Sigmoid colon (tissue), 7 donors: ENCODE results near the gene CHD5. TPM values are rescaled to one million over a fixed set of nuclear protein-coding genes. Genes with fewer than 3 reads are reported as not detected.

Experiments
- DNase-seq: peaks from one replicate; pipeline ENCODE4 v3.0.0-alpha.2; 2019
- H3K27ac ChIP-seq, 4 donors: fragments of 200-600 bp; sonication (generic); one replicate each; pipeline ENCODE4 v1.5.1; 2016 to 2019; ENCODE audit warnings: mild to moderate bottlenecking in 1 of 4
- H3K27me3 ChIP-seq, 3 donors: fragments of 200-600 bp; sonication (generic); one replicate each; pipeline ENCODE4 v1.5.1; 2019; ENCODE audit warnings: mild to moderate bottlenecking in 1 of 3
- H3K36me3 ChIP-seq, 4 donors: fragments of 200-600 bp; sonication (generic); one replicate each; pipeline ENCODE4 v1.5.1; 2016 to 2019
- H3K4me1 ChIP-seq, 4 donors: fragments of 200-600 bp; sonication (generic); one replicate each; pipeline ENCODE4 v1.5.1; 2017 to 2019
- H3K4me3 ChIP-seq, 4 donors: fragments of 200-600 bp; sonication (generic); one replicate each; pipeline ENCODE4 v1.5.1; 2017 to 2019; ENCODE audit warnings: mild to moderate bottlenecking in 2 of 4, moderate library complexity in 1 of 4
- H3K9me3 ChIP-seq, 4 donors: fragments of 200-600 bp in 3 of 4; sonication (generic) in 3 of 4; one replicate each; pipeline versions ENCODE4 v1.5.1 to v1.6.1; 2013 to 2019
- EP300 ChIP-seq, 4 donors: sonication (generic); formaldehyde crosslinking; IDR thresholded peaks; one replicate each; pipeline ENCODE4 v1.6.1; 2017; ENCODE audit warnings: antibody characterized with exemption in 4 of 4
- POLR2A ChIP-seq, 2 donors: fragments of 450-650 bp; IDR thresholded peaks; one replicate each; pipeline ENCODE4 v1.6.1; 2016; ENCODE audit warnings: antibody characterized with exemption in 2 of 2, mild to moderate bottlenecking in 2 of 2, moderate library complexity in 2 of 2
- POLR2AphosphoS5 ChIP-seq, 4 donors: sonication (generic); formaldehyde crosslinking; IDR thresholded peaks; one replicate each; pipeline ENCODE4 v1.6.1; 2017; ENCODE audit warnings: antibody characterized with exemption in 4 of 4
- WGBS, 2 donors: extraction: QIAGEN DNeasy Blood & Tissue Kit; methylation state at CpG; one replicate each; pipeline ENCODE4 v1.1.7; 2013; 5-methylcytosine and 5-hydroxymethylcytosine counted together
- intact Hi-C: fragments of 100-400 bp; cut with DNase I; formaldehyde crosslinking; loops from one replicate; pipeline ENCODE4 v1.15.1; 2023
- polyA plus RNA-seq, 3 donors: library from polyadenylated mRNA; stranded (reverse); fragments of 200-250 nt; gene quantifications; one replicate each; pipeline ENCODE4 v1.2.3, GENCODE V29; 2013
- total RNA-seq, 4 donors: library from RNA; depleted of rRNA; stranded (reverse); fragments of >200 nt; gene quantifications; one replicate each; pipeline ENCODE4 v1.1.0, GENCODE V29; 2016
- TF ChIP-seq, protein P1 (sequence below), 4 experiments: fragments of 450-650 bp in 3 of 4; fragments of 200-600 bp in 1 of 4; IDR thresholded peaks; one replicate each; pipeline ENCODE4 v1.5.1; 2016 to 2019; ENCODE audit warnings: antibody characterized with exemption in 4 of 4, mild to moderate bottlenecking in 3 of 4, moderate library complexity in 2 of 4
- donor health status: healthy with polysubstance abuse.
- donor health status: Bipolar disorder and iron deficiency.
- donor health status: healthy.

The CHD5 gene
- total and polyA plus RNA-seq, 7 donors = 0.49 to 2.8 (median 1.4) TPM; not detected in 2

DNA sequence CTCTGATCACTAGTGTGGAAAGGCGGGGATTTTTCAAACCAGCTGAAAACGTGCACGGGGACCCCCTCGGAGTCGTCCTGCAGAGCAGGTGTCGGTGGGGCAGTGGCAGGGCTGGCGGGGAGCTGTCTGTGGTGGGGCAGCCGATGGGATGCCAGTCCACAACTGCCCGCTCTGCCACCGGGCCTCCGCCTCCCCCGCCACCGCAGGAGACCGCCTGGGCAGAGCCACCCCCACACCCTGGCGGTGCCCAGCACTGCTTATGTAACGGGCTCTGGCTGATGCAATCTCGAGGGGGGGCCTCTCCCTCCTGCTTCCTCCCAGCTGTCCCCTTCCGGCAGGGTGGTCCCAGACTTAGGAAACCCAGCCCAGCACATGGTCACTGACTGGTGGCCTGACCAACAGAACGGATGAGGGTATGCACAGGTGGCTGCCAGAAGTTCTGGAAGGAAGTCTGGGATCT lies 9.3 kb downstream of the CHD5 start:
- no peak for DNase-seq
- 51 to 63% methylated on average over 19 of the region's 19 CpGs for WGBS, 2 donors
- no peaks in the 10 kb centered on the region for H3K9me3 ChIP-seq
- no peaks in the 10 kb centered on the region for H3K4me1 ChIP-seq
- H3K4me3 ChIP-seq = no peak overlapping the region
- TF ChIP-seq, protein P1, sequence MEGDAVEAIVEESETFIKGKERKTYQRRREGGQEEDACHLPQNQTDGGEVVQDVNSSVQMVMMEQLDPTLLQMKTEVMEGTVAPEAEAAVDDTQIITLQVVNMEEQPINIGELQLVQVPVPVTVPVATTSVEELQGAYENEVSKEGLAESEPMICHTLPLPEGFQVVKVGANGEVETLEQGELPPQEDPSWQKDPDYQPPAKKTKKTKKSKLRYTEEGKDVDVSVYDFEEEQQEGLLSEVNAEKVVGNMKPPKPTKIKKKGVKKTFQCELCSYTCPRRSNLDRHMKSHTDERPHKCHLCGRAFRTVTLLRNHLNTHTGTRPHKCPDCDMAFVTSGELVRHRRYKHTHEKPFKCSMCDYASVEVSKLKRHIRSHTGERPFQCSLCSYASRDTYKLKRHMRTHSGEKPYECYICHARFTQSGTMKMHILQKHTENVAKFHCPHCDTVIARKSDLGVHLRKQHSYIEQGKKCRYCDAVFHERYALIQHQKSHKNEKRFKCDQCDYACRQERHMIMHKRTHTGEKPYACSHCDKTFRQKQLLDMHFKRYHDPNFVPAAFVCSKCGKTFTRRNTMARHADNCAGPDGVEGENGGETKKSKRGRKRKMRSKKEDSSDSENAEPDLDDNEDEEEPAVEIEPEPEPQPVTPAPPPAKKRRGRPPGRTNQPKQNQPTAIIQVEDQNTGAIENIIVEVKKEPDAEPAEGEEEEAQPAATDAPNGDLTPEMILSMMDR (IDR thresholded peaks at IDR 0.05) = no peak
- TF ChIP-seq POLR2A (IDR thresholded peaks at IDR 0.05) = no peak
- no peak for TF ChIP-seq EP300 (IDR thresholded peaks at IDR 0.05)
- no peak for TF ChIP-seq POLR2AphosphoS5 (IDR thresholded peaks at IDR 0.05)
- no peak overlapping the region for H3K27ac ChIP-seq
- H3K27me3 ChIP-seq = peaks cover 0 to 65% (median 18%) of the 10 kb centered on the region in 3 donors
- intact Hi-C loops = no loop called here
- no peaks in the 10 kb centered on the region for H3K36me3 ChIP-seq

DNA sequence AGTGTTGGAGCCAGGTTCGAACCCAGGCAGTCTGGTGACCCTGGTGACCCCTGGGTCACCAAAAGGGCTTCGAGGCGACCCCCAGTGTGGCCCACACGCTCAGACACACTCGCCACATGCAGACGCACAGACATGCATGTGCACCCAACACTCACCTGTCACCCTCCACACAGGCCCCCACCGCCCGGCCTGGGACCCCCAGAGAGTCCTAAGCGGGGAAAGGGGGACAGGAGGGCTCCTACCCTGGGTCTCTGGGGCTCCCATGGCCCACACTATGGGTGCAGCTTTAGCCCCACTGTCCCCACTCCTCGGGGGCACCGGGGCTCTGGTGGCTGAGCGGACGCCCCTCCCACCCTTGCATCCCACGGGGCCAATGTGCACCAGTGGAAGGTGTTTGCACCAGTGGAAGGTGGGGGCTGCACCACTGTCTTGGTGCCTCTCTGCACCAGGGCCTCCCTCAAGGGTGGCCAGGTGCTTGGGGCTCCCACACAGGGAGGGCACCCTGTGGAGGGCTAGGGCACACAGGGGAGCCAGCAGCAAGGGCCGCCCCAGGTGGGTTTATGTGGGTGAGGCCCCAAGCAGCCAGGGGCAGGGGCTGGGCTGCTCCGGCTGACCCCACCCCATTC lies 9.9 kb downstream of the CHD5 start:
- no peaks in the 10 kb centered on the region for H3K4me1 ChIP-seq
- H3K4me3 ChIP-seq = no peak overlapping the region
- intact Hi-C loops = no loop called here
- H3K9me3 ChIP-seq = no peaks in the 10 kb centered on the region
- H3K27me3 ChIP-seq = peaks cover 0 to 65% (median 15%) of the 10 kb centered on the region in 3 donors
- DNase-seq = no peak
- H3K27ac ChIP-seq = no peak overlapping the region
- no peaks in the 10 kb centered on the region for H3K36me3 ChIP-seq
- TF ChIP-seq EP300 (IDR thresholded peaks at IDR 0.05) (no peak), POLR2AphosphoS5 (IDR thresholded peaks at IDR 0.05) (no peak), POLR2A (IDR thresholded peaks at IDR 0.05) (no peak)
- TF ChIP-seq, protein P1 (IDR thresholded peaks at IDR 0.05) = no peak
- 71 to 75% methylated on average over 16 of the region's 16 CpGs for WGBS, 2 donors

DNA sequence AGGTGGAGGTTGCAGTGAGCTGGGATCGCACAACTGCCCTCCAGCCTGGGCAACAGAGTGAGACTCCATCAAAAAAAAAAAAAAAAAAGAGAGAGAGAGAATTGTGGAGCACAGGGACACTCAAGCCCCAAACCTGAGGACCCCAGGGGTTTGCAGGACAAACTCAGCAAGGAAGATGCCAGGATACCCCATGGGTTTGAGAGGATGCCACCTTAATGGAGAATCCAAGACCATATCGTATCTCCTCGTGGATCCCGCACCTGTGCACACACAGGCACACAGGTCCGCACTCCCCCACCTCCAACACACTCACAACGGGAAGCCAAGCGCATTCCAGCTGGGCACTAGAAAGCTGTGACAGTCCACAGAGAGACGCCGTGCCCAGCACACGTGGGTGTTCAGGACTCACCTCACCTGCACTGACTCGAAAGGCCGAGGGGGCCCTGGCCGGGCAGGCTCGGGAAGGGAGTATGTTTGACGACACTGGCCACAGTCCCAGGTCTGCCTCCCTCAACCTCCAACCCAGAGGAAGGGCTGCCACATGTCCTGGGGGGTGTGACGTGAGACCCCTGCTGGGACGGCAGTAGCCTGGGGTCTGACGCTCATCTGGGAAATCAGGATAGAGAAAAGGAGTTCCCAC lies 11.1 kb downstream of the CHD5 start:
- no peak overlapping the region for H3K4me3 ChIP-seq
- 60 to 77% methylated on average over 18 of the region's 18 CpGs for WGBS, 2 donors
- no peaks in the 10 kb centered on the region for H3K9me3 ChIP-seq
- intact Hi-C loops = no loop called here
- peaks cover 0 to 62% (median 15%) of the 10 kb centered on the region in 3 donors for H3K27me3 ChIP-seq
- no peak for DNase-seq
- H3K27ac ChIP-seq = no peak overlapping the region
- H3K36me3 ChIP-seq = no peaks in the 10 kb centered on the region
- no peaks in the 10 kb centered on the region for H3K4me1 ChIP-seq
- TF ChIP-seq EP300 (IDR thresholded peaks at IDR 0.05) (no peak), POLR2AphosphoS5 (IDR thresholded peaks at IDR 0.05) (no peak), POLR2A (IDR thresholded peaks at IDR 0.05) (no peak)
- TF ChIP-seq, protein P1 (IDR thresholded peaks at IDR 0.05) = no peak

DNA sequence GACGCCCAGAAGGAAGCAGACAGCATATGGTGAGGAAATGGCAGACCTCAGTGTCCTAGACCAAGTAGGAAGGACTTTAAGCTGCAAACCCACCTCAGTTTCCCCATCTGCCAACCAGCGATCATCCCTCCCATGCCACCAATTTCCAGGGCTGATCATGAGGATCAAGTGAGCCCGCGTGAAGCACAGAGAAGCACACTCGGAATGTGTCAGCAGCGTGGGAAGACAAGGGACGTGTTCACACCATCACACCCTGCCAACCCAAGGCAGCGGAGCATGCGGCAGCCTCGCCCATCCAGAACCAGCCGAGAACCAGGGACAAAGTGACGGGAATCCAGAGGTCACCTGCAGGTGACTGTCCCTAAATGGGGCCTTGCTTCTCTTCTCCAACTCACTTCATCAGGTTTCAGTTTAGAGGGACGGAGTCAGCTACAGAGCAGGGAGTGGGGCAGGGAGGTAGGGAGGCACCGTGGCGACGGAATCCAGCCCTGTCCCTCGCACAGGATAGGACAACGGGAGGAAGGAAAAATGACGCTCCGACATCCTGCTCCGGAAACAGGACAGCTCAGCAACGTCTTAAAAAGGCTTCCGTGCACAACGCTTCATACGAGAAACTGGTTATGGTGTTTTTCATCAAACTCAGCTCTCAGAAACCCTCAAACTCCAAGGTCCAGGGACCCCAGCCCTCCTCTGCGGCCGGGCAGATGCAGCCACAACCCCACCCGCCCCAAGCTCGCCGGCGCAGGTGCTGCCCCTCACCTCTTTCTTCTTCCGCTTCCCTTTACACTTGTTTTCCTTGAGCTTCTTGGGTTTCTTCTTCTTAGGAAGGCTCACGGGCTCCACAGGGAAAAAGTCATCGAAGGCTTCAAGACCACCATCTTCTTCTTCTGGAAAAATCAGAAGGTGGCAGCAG lies 12.5 kb downstream of the CHD5 start:
- TF ChIP-seq, protein P1 (IDR thresholded peaks at IDR 0.05) = no peak
- TF ChIP-seq POLR2AphosphoS5 (IDR thresholded peaks at IDR 0.05) (no peak), EP300 (IDR thresholded peaks at IDR 0.05) (no peak), POLR2A (IDR thresholded peaks at IDR 0.05) (no peak)
- H3K4me1 ChIP-seq = no peaks in the 10 kb centered on the region
- no peak overlapping the region for H3K27ac ChIP-seq
- H3K9me3 ChIP-seq = no peaks in the 10 kb centered on the region
- no peak for DNase-seq
- H3K4me3 ChIP-seq = no peak overlapping the region
- 77 to 78% methylated on average over 34 of the region's 34 CpGs for WGBS, 2 donors
- H3K36me3 ChIP-seq = no peaks in the 10 kb centered on the region
- intact Hi-C loops = no loop called here
- H3K27me3 ChIP-seq = peaks cover 3 to 60% (median 15%) of the 10 kb centered on the region in 3 donors
